Left lung (tissue), 10 donors: Measurements from ENCODE around the gene TTC39B. TPM values are rescaled to one million over a fixed set of nuclear protein-coding genes. Genes with fewer than 3 reads are reported as not detected.

Source experiments
- ATAC-seq: fragments of 200-7000 bp; cut with Tn5 transposase; one replicate; pipeline ENCODE4 v1.9.1; 2020; ENCODE audit warnings: moderate library complexity
- DNase-seq, 4 donors: peaks; one replicate each; pipeline ENCODE4 v3.0.0-alpha.2; 2013 to 2020
- H3K27ac ChIP-seq, 2 donors: fragments of 200-600 bp; sonication (generic) in 1 of 2; one replicate each; pipeline versions ENCODE4 v1.5.0 to v1.8.0; 2020 to 2021
- H3K27me3 ChIP-seq, 2 donors: fragments of 200-600 bp; sonication (generic) in 1 of 2; one replicate each; pipeline versions ENCODE4 v1.5.0 to v1.8.0; 2020 to 2021
- H3K36me3 ChIP-seq, 2 donors: fragments of 200-600 bp; sonication (generic) in 1 of 2; one replicate each; pipeline versions ENCODE4 v1.5.0 to v1.8.0; 2020 to 2021
- H3K4me1 ChIP-seq, 2 donors: fragments of 200-600 bp; one replicate each; pipeline ENCODE4 v1.8.0; 2021
- H3K4me3 ChIP-seq, 2 donors: fragments of 200-600 bp; sonication (generic) in 1 of 2; one replicate each; pipeline versions ENCODE4 v1.5.0 to v1.8.0; 2020 to 2021; ENCODE audit warnings: mild to moderate bottlenecking in 1 of 2
- H3K9me3 ChIP-seq, 2 donors: fragments of 200-600 bp; sonication (generic) in 1 of 2; one replicate each; pipeline versions ENCODE4 v1.5.0 to v1.8.0; 2020 to 2021
- CTCF ChIP-seq, 2 donors: fragments of 200-600 bp; sonication (generic) in 1 of 2; IDR thresholded peaks; one replicate each; pipeline versions ENCODE4 v1.5.0 to v1.8.0; 2021; ENCODE audit warnings: antibody characterized with exemption in 2 of 2
- intact Hi-C, 2 donors: fragments of 100-400 bp; cut with DNase I; formaldehyde crosslinking; loops; one replicate each; pipeline versions ENCODE4 v1.11.2 to v1.14.2; 2022
- polyA plus RNA-seq, 6 donors: library from polyadenylated mRNA; unstranded; fragments of 120-200 nt; gene quantifications; one replicate each; pipeline ENCODE4 v1.2.1, GENCODE V29; 2013; ENCODE audit not compliant: insufficient read length in 6 of 6
- total RNA-seq, 2 donors: library from RNA; stranded (reverse); fragmentation: NEBNext Ultra II Directional; extraction: Animal tissue kit (Norgen Biotek cat#: 25700); gene quantifications; one replicate each; pipeline ENCODE4 v1.2.1, GENCODE V29; 2021
- donor health status: DM: no; HTN: yes; CAD: no.
- donor health status: DM: no; HTN: no; CAD: no.

TTC39B gene
- total and polyA plus RNA-seq, 8 donors: 10.7 to 23.2 (median 13.1) TPM

- Histone ChIP-seq H3K27ac (peak overlapping the region; percentile 85 to 95), H3K9me3 (no peaks in the 10 kb centered on the region), H3K4me3 (peak overlapping the region; percentile 29 to 43), H3K36me3 (no peaks in the 10 kb centered on the region), H3K27me3 (no peaks in the 10 kb centered on the region), H3K4me1 (peaks cover 25 to 52% of the 10 kb centered on the region in 2 donors)
- DNase-seq: peak in 1 of 4 donors; percentile 40
- no peak for TF ChIP-seq CTCF (IDR thresholded peaks at IDR 0.05)
- ATAC-seq: peak; percentile 66
- intact Hi-C loops: no loop called here
Measured at GRCh38 chr9:15295761-15296405, 11.1 kb downstream of the TTC39B start.

GRCh38 chr9:15294604-15295003 lies 12.4 kb downstream of the TTC39B start:
- no peak for TF ChIP-seq CTCF (IDR thresholded peaks at IDR 0.05)
- Histone ChIP-seq H3K9me3 (no peaks in the 10 kb centered on the region), H3K4me1 (peaks cover 25 to 42% of the 10 kb centered on the region in 2 donors), H3K36me3 (no peaks in the 10 kb centered on the region), H3K4me3 (no peak overlapping the region), H3K27me3 (no peaks in the 10 kb centered on the region), H3K27ac (peak overlapping the region; percentile 41 to 85)
- no peak for ATAC-seq
- no peak for DNase-seq
- intact Hi-C loops: no loop called here

GRCh38 chr9:15293804-15294316 lies 13.2 kb downstream of the TTC39B start:
- Histone ChIP-seq H3K27me3 (no peaks in the 10 kb centered on the region), H3K36me3 (no peaks in the 10 kb centered on the region), H3K27ac (peak overlapping the region; percentile 41 to 85), H3K9me3 (no peaks in the 10 kb centered on the region), H3K4me1 (peaks cover 25 to 39% of the 10 kb centered on the region in 2 donors), H3K4me3 (no peak overlapping the region)
- ATAC-seq (peak; percentile 60), DNase-seq (peak in 1 of 4 donors; percentile 56)
- no peak for TF ChIP-seq CTCF (IDR thresholded peaks at IDR 0.05)
- intact Hi-C loops: no loop called here

GRCh38 chr9:15293084-15293483 lies 13.9 kb downstream of the TTC39B start:
- Histone ChIP-seq H3K9me3 (no peaks in the 10 kb centered on the region), H3K27me3 (no peaks in the 10 kb centered on the region), H3K4me3 (no peak overlapping the region), H3K27ac (no peak overlapping the region), H3K36me3 (no peaks in the 10 kb centered on the region), H3K4me1 (peaks cover 25 to 39% of the 10 kb centered on the region in 2 donors)
- DNase-seq (no peak), ATAC-seq (no peak)
- TF ChIP-seq CTCF (IDR thresholded peaks at IDR 0.05): no peak
- intact Hi-C loops: no loop called here

- intact Hi-C loops: no loop called here
- ATAC-seq: no peak
- H3K9me3 ChIP-seq: no peaks in the 10 kb centered on the region
- no peak overlapping the region for H3K4me3 ChIP-seq
- TF ChIP-seq CTCF (IDR thresholded peaks at IDR 0.05): no peak
- no peak overlapping the region for H3K27ac ChIP-seq
- peaks cover 6 to 14% of the 10 kb centered on the region in 2 donors for H3K4me1 ChIP-seq
- no peaks in the 10 kb centered on the region for H3K27me3 ChIP-seq
- no peak for DNase-seq
- H3K36me3 ChIP-seq: no peaks in the 10 kb centered on the region
Measured at GRCh38 chr9:15289603-15290002, 17.4 kb downstream of the TTC39B start.
